ENCODE results near the gene PRR14.
"Not testable (repeated sequence)": the region's sequence is repeated elsewhere in the genome, so short reads cannot be mapped to it uniquely, and the experiment has no call there.

Gene PRR14

GRCh38 chr16:30636599-30636998, 14.2 kb upstream of the PRR14 start:
- no peak for TF ChIP-seq CTCF (conservative IDR thresholded peaks at IDR 0.05)
- no peak overlapping the region for H3K27ac ChIP-seq

DNA sequence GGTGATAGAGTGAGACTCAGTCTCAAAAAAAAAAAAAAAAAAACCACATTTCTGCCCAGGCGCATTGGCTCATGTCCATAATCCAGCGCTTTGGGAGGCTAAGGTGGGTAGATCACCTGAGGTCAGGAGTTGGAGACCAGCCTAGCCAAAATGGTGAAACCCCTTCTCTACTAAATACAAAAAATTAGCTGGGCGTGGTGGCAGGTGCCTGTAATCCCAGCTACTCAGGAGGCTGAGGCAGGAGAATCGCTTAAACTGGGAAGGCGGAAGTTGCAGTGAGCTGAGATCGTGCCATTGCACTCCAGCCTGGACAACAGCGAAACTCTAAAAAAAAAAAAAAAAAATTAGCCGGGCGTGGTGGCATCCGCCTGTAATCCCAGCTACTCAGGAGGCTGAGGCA, 13.6 kb upstream of the PRR14 start:
- not testable (repeated sequence) for H3K27ac ChIP-seq

DNA sequence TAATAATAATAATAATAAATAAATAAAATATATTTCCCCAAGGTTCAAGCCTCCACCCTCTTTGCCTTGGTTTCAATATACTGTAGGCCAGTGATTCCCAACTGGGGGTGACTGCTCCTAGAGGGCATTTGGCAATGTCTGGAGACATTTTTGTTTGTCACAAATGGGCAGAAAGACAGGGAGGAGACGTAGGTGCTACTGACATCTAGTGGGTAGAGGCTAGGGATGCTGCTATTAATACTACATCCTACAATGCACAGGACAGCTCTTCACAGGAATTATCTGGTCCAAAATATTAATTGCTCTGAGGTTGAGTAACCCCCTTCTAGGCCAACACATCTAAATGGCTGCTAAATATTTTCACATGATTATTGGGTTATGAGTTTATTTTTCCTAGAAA, 12.8 kb upstream of the PRR14 start:
- H3K27ac ChIP-seq = no peak overlapping the region
- peak; percentile 72 for TF ChIP-seq CTCF (conservative IDR thresholded peaks at IDR 0.05)

GRCh38 chr16:30641378-30641982, 9.3 kb upstream of the PRR14 start:
- no peak for TF ChIP-seq CTCF (conservative IDR thresholded peaks at IDR 0.05)
- no peak overlapping the region for H3K27ac ChIP-seq

GRCh38 chr16:30644334-30644830, 6.4 kb upstream of the PRR14 start:
- no peak for TF ChIP-seq CTCF (conservative IDR thresholded peaks at IDR 0.05)

GRCh38 chr16:30645727-30646126, 5.0 kb upstream of the PRR14 start:
- H3K27ac ChIP-seq = no peak overlapping the region
- no peak for TF ChIP-seq CTCF (conservative IDR thresholded peaks at IDR 0.05)

More at GRCh38 chr16:30644334-30644830, 6.4 kb upstream of the PRR14 start:
- no peak overlapping the region for H3K27ac ChIP-seq

DNA sequence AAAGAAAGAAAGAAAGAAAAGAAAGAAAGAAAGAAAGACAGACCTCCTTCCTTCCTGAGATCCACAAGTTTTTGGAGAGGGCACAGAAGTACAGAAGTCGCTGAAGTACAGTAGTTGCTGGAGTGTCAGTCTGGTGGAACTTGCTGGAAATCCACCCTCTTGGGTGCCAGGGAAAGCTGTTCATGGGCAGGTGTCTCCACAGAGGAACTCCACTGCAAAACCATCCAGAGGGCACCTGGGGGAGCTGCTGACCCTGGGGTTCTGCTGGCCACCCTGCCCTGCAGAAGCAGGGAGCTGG, 3.5 kb upstream of the PRR14 start:
- no peak for TF ChIP-seq CTCF (conservative IDR thresholded peaks at IDR 0.05)
- H3K27ac ChIP-seq = no peak overlapping the region

DNA sequence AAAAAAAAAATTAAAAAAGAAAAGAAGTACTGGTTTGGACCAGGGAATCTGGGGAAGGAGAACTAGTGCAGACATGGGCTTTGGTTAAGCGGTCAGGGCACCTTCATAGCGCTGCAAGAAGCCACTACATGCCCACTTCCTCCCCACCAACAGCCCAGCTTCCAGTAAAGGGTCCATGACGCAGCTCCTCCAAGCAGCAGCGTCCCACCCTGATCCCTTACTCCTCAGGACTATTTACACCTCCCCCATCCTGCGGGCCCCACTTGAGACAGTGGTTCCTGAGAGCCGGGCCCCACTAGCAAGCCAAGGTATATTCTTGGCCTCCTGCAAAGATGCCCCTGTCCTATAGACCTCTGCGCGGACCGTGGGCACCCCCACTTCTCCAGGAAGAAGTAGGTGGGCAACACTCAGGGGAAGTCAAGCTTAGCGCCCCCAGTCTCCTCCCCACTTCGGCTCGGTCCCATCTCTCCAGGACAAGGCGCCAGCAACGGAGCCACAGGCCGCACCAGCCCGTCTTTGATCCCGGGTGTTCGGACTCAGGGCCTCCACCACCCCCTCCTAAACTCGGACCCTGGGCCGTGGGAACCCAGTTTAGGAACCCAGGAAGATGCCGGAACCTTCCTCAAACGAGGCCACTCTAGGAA, 913 bp upstream of the PRR14 start:
- peak overlapping the region; percentile 83 for H3K27ac ChIP-seq
- TF ChIP-seq CTCF (conservative IDR thresholded peaks at IDR 0.05) = no peak
